Measurements from ENCODE around the gene ERO1A. TPM values are rescaled to one million over a fixed set of nuclear protein-coding genes. Genes with fewer than 3 reads are reported as not detected.
"Not testable (repeated sequence)": the region's sequence is repeated elsewhere in the genome, so short reads cannot be mapped to it uniquely, and the experiment has no call there.

Gene ERO1A
- total RNA-seq, 1 donor = 75.3 TPM

- no peak for TF ChIP-seq CTCF (IDR thresholded peaks at IDR 0.05; ENCODE audit: insufficient read depth, low read length)
- peak; percentile 26 for DNase-seq (ENCODE audit: low read depth)
- H3K4me3 ChIP-seq (ENCODE audit: low read depth, low read length) = peak overlapping the region; percentile 87
Measured at GRCh38 chr14:52730709-52731111, 35.4 kb upstream of the ERO1A start.

- DNase-seq (ENCODE audit: low read depth) = peak; percentile 94
- no peak for TF ChIP-seq CTCF (IDR thresholded peaks at IDR 0.05; ENCODE audit: insufficient read depth, low read length)
- H3K4me3 ChIP-seq (ENCODE audit: low read depth, low read length) = peak within 1 kb of the TSS; percentile 87
Measured at GRCh38 chr14:52729925-52730708, 34.8 kb upstream of the ERO1A start, which contains the start of gene STYX. Gene STYX, plus strand, starts transcription at chr14:52730166. Its CDS starts 309 bp downstream, at chr14:52730475.

- no peak for DNase-seq (ENCODE audit: low read depth)
- no peak for TF ChIP-seq CTCF (IDR thresholded peaks at IDR 0.05; ENCODE audit: insufficient read depth, low read length)
- peak overlapping the region; percentile 59 for H3K4me3 ChIP-seq (ENCODE audit: low read depth, low read length)
Measured at GRCh38 chr14:52729585-52729924, 34.2 kb upstream of the ERO1A start.

GRCh38 chr14:52729035-52729434, 33.7 kb upstream of the ERO1A start:
- H3K4me3 ChIP-seq (ENCODE audit: low read depth, low read length); DNase-seq (ENCODE audit: low read depth): not testable (repeated sequence)

GRCh38 chr14:52727509-52727908, 32.2 kb upstream of the ERO1A start:
- not testable (repeated sequence) for DNase-seq (ENCODE audit: low read depth); H3K4me3 ChIP-seq (ENCODE audit: low read depth, low read length)

GRCh38 chr14:52724360-52724644, 28.9 kb upstream of the ERO1A start:
- no peak for DNase-seq (ENCODE audit: low read depth)
- no peak for TF ChIP-seq CTCF (IDR thresholded peaks at IDR 0.05; ENCODE audit: insufficient read depth, low read length)
- H3K4me3 ChIP-seq (ENCODE audit: low read depth, low read length) = no peak overlapping the region

- DNase-seq (ENCODE audit: low read depth) = no peak
- no peak for TF ChIP-seq CTCF (IDR thresholded peaks at IDR 0.05; ENCODE audit: insufficient read depth, low read length)
- H3K4me3 ChIP-seq (ENCODE audit: low read depth, low read length) = no peak overlapping the region
Measured at GRCh38 chr14:52723514-52724359, 28.4 kb upstream of the ERO1A start.
